ENCODE data around the gene CITED4. TPM values are rescaled to one million over a fixed set of nuclear protein-coding genes. Genes with fewer than 3 reads are reported as not detected.

Gene CITED4
- total RNA-seq, 1 donor from 2014 or later = 5.6 TPM

DNA sequence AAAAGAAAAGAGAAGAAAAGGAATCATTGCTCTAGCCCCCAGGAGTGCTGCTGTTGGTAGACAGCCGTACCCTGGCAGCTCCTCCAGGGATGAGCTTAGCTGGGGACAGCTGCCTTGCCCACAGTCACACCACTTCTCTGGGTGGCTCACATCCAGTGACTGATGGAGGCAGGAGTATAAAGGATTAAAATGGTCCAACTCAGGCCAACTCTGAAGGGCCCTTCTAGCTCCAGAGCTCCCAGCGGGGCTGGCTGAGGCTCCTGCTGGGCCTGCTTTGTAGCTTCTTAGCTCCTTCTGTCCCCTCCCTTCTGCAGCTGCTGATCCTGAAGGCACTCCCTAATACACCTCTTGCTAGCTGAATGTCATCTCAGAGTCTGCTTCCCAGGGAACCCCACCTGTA lies 4.4 kb downstream of the CITED4 start:
- intact Hi-C loops (cut with DNase I) = loop anchor here (10.0 kb wide), 1 partner anchor 83 kb away; no protein-coding TSS in a partner anchor
- no peak for DNase-seq (ENCODE audit: low spot score)
- ATAC-seq = no peak

DNA sequence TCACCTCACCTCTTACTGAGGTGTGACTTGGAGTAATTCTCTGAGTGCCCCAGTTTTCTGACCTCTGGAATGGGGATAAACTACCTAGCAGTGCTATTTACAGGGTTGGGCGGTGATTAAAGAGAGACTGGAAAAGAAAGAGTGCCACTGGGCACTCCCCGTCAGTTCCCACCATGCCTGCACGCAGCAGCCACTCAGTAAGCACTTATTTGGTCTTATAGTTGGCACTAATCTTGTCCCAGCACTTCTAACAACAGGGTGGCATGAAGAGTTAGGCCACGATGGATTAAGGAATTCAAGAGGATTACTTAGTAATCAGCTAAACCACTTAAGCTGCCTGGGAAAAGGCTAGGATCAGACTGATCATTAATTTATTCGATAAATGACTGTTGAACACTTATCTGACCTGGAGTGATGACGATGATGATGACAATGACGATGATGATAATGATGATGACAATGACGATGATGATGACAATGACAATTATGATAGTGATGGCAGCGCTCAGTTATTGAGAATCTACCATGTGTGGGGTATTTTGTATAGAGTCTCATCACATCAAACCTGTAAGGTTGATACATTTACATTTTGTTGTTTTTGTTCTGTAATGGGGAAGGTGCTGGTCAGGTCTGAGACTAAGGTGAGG lies 5.4 kb downstream of the CITED4 start:
- intact Hi-C loops (cut with DNase I) = loop anchor here (10.0 kb wide), 1 partner anchor 82 kb away; no protein-coding TSS in a partner anchor

DNA sequence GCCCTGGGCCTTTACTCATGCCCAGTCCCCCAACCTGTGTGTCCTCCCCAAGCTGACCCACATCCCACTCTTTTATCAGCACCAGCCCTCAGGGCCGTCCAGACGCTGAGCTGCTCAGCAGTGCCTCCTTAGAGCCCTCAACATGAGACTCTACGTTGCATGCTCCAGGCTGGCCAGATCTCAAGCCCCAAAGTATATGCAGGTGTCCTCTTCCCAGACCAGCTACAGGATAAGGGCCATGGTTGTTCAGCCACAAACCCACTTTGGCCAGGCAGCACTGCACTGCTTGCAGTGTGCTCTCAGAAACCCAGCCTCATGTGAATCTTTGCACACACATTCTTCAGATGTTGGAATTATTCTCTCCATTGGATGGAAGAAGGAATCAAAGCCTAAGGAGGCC lies 6.0 kb downstream of the CITED4 start:
- DNase-seq (ENCODE audit: low spot score) (no peak), ATAC-seq (no peak)
- intact Hi-C loops (cut with DNase I) = loop anchor here (10.0 kb wide), 1 partner anchor 81 kb away; no protein-coding TSS in a partner anchor

More for the DNA sequence above, 5.4 kb downstream of the CITED4 start:
- ATAC-seq = no peak
- DNase-seq (ENCODE audit: low spot score) = no peak

DNA sequence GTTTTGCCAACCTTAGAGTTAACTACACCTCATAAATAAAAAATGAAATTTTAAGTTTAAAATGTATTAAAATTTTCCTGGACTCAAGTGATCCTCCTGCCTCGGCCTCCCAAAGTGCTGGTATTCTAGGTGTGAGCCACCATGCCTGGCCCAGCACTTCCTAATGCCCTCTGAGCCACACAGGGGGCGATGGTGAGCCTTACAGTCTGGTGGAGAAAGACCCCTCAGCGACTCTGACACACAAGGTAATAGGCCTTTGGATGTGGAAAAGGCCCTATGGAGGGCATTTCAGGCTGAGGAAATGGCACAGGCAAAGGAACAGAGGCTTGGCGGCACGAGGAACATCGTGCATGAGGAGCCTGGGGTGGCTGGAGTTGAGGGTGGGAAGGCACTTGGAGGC lies 6.7 kb downstream of the CITED4 start:
- ATAC-seq = no peak
- DNase-seq (ENCODE audit: low spot score) = no peak
- intact Hi-C loops (cut with DNase I) = loop anchor here (10.0 kb wide), 1 partner anchor 81 kb away; no protein-coding TSS in a partner anchor

DNA sequence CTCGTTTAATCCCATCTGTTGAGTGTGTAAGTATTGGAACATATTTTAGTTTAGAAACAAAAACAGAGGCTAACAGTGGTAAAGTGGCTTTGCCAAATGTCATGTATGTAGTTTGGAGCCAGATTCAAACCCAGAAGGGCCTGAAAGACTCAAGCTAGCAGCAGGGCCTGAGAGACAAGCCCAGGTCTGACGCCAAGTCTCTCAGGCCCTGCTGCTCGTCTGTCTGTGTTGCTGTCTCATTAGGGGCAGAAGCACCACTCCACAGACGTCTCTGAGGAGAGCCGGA lies 8.3 kb downstream of the CITED4 start:
- intact Hi-C loops (cut with DNase I) = loop anchor here (10.0 kb wide), 1 partner anchor 79 kb away; no protein-coding TSS in a partner anchor
- ATAC-seq = no peak
- DNase-seq (ENCODE audit: low spot score) = no peak

DNA sequence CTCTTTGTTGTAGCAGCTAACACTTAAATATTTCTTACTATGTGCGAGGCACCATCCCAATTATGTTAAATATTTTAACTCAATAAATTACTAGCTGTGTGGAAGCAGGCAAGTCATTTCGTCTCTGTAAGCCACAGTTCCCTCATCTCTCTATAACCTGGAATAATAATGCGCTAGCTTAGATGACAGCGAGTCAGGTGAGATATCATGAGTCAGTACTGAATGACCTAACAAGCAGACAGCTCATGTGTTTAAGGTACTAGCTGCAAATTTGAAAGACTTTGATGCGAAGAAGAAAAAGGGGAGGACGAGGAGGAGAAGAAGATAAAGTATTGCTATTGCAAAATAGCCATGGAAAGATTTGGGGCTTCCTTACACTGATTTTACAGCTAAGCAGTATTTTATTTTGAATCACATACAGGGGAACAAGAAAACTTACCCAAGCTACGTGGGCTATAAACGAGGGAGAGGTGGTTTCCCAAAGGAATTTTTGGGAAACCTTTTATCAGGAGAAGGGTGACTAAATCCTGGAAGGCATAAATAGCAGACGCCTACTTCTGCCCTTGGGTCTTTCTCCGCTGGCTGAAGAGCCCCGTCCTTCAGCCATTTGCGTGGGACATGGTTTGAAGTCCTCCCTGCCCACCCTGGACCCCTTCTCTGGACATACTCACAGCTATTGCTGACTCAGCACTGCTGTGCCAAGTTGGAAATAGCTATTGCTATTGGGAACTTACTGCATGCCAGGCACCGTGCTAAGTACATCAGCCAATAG lies 8.9 kb downstream of the CITED4 start:
- ATAC-seq (no peak), DNase-seq (ENCODE audit: low spot score) (no peak)
- intact Hi-C loops (cut with DNase I) = loop anchor here (10.0 kb wide), 1 partner anchor 78 kb away; no protein-coding TSS in a partner anchor

DNA sequence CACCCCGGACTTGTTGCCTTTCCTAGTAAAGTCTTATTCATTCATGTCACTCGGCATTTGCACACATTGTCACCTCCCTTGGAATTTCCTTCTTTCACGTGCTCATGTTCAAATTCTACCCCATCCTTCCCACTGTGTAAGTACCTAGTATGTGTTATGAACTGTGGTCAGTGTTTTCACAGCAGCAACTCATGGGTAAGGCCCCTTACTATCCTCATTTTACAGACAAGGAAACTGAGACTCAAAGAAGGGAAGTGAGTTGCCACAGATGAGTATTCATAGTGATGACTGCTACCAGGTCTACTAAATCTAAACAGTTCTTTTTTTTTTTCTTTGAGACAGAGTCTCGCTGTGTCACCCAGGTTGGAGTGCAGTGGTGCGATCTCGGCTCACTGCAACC lies 10.5 kb downstream of the CITED4 start:
- intact Hi-C loops (cut with DNase I) = loop anchor here (2.0 to 10.0 kb wide), 2 partner anchors 77 to 101 kb away; no protein-coding TSS in a partner anchor
- no peak for ATAC-seq
- DNase-seq (ENCODE audit: low spot score) = no peak

DNA sequence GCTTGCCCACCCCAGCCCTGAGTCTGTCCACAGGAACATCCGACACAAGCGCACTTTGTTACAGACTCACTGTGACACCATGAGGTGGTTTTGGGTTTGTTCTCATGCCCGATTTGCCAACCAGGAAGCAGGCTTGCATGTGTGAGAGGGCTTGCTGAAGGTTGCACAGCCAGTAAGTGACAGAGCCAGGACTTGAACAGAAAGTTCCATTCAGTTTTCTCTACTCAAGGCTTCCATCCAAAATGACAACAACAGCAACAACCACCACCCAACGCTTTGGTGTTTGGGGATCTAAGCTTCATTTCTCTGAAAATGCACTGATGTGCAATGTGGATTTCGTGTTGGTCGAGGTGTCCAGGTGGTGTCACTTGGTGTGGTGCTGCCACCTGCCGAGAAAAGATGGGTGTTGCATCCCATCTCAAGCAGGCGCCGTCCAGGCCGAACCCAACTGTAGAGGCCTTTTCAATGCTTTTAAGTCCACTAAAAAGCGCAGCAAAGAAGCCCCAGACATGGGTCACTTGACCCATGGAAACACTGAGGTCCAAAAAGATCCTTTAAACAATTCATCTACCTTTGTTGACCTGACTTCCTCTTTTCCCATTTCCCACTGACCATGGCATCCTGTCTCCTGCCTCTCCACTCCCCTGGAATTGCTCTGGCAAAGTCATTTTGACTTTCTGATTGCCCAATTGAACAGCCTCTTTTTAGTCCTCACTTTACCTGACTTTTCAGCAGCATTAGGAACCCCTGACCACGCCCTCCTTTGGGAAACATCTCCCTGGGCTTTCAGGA lies 12.2 kb downstream of the CITED4 start:
- DNase-seq (ENCODE audit: low spot score) (peak; percentile 80), ATAC-seq (peak; percentile 92)
- intact Hi-C loops (cut with DNase I) = loop anchor here (2.0 to 10.0 kb wide), 3 partner anchors 75 to 238 kb away; no protein-coding TSS in a partner anchor

DNA sequence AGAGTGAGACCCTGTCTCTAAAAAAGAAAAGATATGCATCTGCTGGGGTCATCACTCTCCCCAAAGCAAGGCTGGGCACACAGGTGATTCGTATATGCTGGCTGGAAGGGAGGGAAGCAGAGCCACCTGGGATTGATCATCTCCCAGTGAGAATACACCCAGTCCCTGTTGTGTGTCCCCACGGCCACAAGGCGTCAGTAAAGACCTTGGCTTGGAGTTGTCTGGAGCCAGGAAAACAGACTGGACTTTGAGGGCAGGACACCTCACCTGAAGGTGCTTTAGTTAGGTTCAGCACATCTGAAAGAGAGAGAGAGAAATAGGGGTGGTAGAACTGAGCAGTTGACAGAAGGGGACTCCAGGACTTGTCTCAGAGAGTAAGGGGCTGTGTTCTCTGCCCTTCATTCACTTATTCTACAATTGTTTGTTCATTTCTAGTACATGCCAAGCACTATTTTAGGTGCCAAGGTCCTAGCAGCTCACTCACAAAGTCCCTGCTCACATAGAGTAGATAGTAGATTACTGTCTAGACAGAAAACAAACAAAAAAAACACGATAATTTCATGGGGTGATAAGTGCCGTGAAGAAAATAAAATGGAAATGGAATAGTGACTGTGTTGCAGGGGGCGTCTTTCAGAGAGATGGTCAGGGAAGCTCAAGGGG lies 13.5 kb downstream of the CITED4 start:
- DNase-seq (ENCODE audit: low spot score) = no peak
- peak; percentile 66 for ATAC-seq
- intact Hi-C loops (cut with DNase I) = loop anchor here (5.0 kb wide), 1 partner anchor 236 kb away; no protein-coding TSS in a partner anchor

DNA sequence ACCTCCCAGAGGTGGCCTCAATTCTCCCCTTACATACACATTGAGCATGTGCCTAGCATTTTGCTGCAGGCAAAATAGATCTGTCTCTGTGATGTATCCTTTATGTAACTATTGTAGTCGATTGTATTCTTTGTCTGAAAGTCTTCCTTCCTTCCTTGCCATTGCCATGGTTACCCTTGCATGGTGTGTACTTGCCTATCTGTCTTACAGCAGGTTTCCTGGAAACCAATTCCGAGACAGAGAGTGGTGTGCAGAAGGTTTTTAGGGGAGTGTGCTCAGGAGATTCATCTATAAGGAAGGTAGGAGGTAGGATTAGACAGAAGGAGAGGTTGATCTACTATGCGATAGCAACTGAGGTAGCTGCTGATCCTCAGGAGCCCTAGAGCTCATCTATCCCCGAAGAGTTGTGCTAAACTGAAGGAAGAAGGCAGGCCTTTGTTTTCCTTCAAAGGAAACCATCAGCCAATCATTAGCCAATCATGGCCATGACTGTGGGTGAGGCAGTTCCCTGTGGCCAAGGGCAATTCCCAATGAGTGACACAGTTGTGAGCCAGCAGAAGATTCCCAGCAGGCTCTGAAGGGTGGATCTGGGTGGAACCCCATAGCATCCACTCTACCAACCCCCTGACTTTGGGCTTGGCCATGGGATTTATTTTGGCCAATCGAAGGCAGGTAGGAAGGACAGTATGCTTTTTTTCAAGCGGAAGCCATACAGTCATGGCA lies 15.0 kb downstream of the CITED4 start:
- DNase-seq (ENCODE audit: low spot score) (no peak), ATAC-seq (no peak)
- intact Hi-C loops (cut with DNase I) = loop anchor here (5.0 kb wide), 1 partner anchor 235 kb away; no protein-coding TSS in a partner anchor

DNA sequence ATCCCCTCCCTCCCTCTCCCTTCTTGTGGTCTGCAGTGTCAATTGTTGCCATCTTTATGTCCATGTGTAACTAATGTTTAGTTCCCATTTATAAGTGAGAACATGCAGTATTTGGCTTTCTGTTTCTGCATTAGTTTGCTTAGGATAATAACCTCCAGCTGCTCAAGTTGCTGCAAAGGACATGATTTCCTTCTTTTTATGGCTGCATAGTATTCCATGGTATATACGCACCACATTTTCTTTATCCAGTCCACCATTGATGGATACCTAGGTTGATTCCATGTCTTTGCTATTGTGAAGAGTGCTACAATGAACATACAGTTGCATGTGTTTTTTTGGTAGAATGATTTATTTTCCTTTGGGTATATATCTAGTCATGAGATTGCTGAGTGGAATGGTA lies 16.3 kb downstream of the CITED4 start:
- DNase-seq (ENCODE audit: low spot score) (no peak), ATAC-seq (no peak)
- intact Hi-C loops (cut with DNase I) = loop anchor here (5.0 kb wide), 1 partner anchor 234 kb away; no protein-coding TSS in a partner anchor

DNA sequence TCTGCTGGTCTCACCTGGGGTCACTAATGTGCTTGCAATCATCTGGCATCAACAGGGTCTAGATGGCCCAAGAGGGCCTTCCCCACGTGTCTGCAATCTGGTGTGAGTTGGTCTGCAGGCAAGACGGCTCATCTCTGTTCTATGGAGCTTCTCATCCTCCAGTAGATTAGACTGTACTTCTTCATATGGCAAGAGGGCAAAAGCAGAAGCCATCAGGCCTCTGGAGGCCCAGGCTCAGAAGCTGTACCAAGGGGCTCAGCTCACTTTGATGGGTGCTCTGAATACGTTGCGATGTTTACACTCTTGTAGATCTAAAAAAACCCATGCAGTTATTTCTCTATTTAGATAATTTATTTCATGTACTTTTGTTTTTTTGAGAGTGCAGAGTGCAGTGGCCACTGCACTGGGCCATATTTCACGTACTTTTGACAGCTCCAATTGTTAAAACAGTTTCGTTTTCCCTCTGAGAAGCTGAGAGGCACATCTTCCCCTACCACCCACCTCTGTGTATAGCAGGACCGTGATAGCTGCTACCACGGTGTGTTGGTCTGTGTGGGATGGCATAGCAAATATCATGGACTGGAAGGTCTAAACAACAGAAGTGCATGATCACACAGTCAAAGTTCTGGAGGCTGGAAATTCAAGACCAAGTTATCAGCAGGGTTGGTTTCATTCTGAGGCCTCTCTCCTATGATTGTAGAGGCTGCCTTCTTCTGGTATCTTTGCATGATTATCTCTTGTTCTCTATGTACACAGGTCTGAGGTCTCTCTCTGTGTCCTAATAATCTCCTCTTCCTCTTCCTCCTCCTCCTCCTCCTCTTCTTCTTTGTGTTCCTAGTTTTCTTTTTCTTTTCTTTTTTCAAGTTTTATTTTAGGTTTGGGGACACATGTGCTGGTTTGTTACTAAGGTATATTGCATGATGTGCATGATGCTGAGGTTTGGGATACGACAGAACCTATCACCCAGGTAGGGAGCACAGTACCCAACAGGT lies 17.0 kb downstream of the CITED4 start:
- ATAC-seq (no peak), DNase-seq (ENCODE audit: low spot score) (no peak)
- intact Hi-C loops (cut with DNase I) = loop anchor here (5.0 kb wide), 1 partner anchor 233 kb away; no protein-coding TSS in a partner anchor

DNA sequence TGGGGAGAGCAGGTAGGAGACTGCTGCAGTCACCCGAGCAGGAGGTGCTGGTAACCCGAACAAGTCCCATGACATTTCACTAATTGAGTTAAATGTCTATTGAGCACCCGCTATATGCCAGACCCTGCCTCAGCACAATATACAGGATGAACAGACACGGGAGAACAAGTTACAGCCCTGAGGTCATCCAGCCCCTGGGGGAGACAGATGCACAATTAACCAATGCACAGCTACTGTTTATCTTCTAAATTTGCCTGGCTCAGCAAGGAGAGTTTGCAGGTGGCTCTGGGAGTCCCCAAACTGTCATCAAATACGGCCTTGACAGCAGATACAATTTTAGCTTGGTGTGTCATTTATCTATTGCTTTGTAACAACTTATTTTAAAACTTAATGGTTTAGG lies 18.1 kb downstream of the CITED4 start:
- intact Hi-C loops (cut with DNase I) = no loop called here

DNA sequence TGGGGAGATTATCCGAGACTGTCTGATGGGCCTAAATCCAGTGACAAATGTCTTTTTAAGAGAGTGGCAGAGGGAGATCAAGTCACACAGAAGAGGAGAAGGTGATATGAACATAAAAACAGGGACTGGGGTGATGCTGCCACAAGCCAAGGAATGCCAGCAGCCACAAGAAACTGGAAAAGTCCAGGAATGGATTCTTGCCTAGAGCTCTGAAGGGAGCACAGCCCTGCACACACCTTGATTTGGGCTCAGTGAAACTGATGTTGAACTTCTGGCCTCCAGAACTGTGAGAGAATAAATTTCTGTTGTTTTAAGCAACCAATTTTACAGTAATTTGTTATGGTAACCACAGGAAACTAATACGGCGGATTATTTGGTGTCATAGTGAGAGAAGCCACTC lies 19.5 kb downstream of the CITED4 start:
- no peak for ATAC-seq
- intact Hi-C loops (cut with DNase I) = no loop called here

More for the DNA sequence above, 18.1 kb downstream of the CITED4 start:
- DNase-seq (ENCODE audit: low spot score) (no peak), ATAC-seq (no peak)

DNA sequence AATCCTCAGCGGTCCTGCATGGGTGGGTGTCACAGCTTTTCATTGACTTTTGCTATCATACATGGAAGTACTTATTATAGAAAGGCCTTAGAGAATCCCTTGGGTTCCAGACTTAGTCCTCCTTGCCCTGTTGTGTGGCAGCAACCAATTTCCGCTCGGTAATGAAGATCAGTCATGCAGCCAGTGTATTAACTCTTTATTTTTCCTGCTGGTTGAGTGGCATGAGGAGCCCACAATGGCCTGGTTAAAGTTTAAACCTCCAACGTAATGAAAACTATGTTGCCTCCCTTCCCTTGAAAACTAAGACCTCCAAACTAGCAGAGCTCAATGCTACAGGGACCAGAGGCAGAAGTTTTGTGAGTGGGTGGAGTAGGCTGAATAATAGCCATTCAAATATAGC lies 20.0 kb downstream of the CITED4 start:
- ATAC-seq (no peak), DNase-seq (ENCODE audit: low spot score) (no peak)
- intact Hi-C loops (cut with DNase I) = no loop called here

More for the DNA sequence above, 19.5 kb downstream of the CITED4 start:
- DNase-seq (ENCODE audit: low spot score) = no peak

DNA sequence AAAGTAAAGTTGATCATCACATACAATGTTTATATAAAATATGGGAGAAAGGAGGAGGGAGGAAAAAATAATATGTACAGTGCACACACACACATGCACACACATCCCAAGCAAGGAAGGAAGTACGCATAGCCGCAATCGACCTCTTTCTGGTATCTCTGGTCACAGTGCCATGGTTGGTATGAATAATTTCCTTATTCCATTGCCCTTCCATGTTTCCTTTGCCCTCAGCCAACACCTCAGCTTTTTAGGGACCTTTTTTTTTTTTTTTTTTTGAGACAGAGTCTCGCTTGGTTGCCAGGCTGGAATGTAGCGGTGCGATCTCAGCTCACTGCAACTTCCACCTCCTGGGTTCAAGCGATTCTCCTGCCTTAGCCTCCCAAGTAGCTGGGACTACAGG lies 20.6 kb downstream of the CITED4 start:
- intact Hi-C loops (cut with DNase I) = no loop called here
- ATAC-seq = no peak

More for the DNA sequence above, 20.6 kb downstream of the CITED4 start:
- no peak for DNase-seq (ENCODE audit: low spot score)

Measured in sciatic nerve (tissue), 2 donors.